ENCODE results near the gene TRH.
A peak's percentile ranks its signal among the peaks of the same experiment; 100 is the strongest.

The TRH gene, protein sequence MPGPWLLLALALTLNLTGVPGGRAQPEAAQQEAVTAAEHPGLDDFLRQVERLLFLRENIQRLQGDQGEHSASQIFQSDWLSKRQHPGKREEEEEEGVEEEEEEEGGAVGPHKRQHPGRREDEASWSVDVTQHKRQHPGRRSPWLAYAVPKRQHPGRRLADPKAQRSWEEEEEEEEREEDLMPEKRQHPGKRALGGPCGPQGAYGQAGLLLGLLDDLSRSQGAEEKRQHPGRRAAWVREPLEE

GRCh38 chr3:129974564-129974832, at the start of gene TRH:
TRH (plus strand) TSS chr3:129974720; CDS start chr3:129975817, 1,097 bp downstream.
- DNase-seq (ENCODE audit: insufficient read length, low spot score) (no peak), FAIRE-seq (no peak)
- TF ChIP-seq POLR2A (IDR thresholded peaks at IDR 0.05; ENCODE audit: low read depth, low read length), result no peak

DNA sequence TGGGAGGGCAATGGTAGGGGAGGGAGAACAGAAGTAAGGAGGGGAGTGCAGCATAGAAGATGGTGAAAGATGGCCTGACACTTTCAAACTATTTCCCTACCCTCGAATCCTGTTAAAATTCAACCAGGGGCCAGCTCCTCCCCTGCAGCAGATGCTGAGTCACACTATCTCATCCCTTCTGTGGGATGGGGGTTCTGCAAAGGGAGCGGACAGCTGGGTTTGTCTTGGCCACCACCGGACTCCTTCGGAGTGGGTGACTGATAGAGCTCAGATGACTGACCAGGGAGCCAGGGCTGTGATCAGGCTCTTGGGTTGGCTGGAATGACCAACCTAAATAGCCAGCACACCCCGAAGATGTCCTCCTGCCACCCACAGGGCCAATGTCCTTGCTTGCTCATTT, 47.4 kb upstream of the TRH start:
- DNase-seq (ENCODE audit: insufficient read length, low spot score), result no peak
- TF ChIP-seq POLR2A (IDR thresholded peaks at IDR 0.05; ENCODE audit: low read depth, low read length), result no peak
- no peak for FAIRE-seq

GRCh38 chr3:129929383-129929782, 45.1 kb upstream of the TRH start:
- no peak for TF ChIP-seq POLR2A (IDR thresholded peaks at IDR 0.05; ENCODE audit: low read depth, low read length)
- DNase-seq (ENCODE audit: insufficient read length, low spot score) (no peak), FAIRE-seq (no peak)

GRCh38 chr3:129933471-129933870, 41.0 kb upstream of the TRH start:
- no peak for TF ChIP-seq POLR2A (IDR thresholded peaks at IDR 0.05; ENCODE audit: low read depth, low read length)
- DNase-seq (ENCODE audit: insufficient read length, low spot score) (no peak), FAIRE-seq (no peak)

- FAIRE-seq, result no peak
- TF ChIP-seq POLR2A (IDR thresholded peaks at IDR 0.05; ENCODE audit: low read depth, low read length), result no peak
- peak; percentile 21 for DNase-seq (ENCODE audit: insufficient read length, low spot score)
These were observed 40.0 kb upstream of the TRH start for GRCh38 chr3:129934234-129935123.

DNA sequence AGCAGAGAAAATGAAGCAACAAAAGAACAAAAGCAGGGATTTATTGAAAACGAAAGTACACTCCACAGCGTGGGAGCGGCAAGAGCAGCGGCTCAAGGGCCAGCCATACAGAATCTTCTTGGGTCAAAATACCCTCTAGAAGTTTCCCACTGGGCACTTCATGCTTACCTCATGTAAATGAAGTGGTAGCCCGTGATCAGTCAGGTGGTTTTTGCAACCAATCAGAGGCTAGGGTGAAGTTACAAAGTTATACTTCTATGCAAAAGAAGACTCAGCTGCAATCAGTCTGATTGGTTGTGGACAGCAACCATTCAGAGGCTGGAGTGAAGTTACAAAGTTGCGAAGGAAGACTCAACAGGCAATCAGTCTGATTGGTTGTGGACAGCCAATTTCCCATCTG, 37.8 kb upstream of the TRH start:
- no peak for DNase-seq (ENCODE audit: insufficient read length, low spot score)
- no peak for TF ChIP-seq POLR2A (IDR thresholded peaks at IDR 0.05; ENCODE audit: low read depth, low read length)
- FAIRE-seq, result no peak

DNA sequence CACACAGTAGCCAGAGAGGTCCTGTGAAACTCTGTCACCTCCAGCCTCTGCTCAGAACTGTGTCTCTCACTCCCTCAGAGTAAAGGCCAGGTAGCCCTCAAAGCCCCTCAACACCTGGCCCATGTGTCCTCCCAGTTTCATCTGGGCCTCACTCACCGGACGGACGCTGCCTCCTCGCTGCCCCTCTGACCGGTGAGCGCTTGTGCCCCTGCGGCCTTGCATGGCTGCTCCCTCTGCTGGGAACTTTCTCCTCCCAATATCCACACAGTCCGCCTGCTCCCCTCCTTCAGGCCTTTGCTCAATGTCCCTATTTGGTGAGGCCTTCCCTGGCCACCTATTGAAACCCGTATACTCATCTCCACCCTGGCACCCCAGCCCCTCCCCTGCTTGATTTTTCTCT, 36.8 kb upstream of the TRH start:
- DNase-seq (ENCODE audit: insufficient read length, low spot score), result no peak
- FAIRE-seq, result no peak
- no peak for TF ChIP-seq POLR2A (IDR thresholded peaks at IDR 0.05; ENCODE audit: low read depth, low read length)

DNA sequence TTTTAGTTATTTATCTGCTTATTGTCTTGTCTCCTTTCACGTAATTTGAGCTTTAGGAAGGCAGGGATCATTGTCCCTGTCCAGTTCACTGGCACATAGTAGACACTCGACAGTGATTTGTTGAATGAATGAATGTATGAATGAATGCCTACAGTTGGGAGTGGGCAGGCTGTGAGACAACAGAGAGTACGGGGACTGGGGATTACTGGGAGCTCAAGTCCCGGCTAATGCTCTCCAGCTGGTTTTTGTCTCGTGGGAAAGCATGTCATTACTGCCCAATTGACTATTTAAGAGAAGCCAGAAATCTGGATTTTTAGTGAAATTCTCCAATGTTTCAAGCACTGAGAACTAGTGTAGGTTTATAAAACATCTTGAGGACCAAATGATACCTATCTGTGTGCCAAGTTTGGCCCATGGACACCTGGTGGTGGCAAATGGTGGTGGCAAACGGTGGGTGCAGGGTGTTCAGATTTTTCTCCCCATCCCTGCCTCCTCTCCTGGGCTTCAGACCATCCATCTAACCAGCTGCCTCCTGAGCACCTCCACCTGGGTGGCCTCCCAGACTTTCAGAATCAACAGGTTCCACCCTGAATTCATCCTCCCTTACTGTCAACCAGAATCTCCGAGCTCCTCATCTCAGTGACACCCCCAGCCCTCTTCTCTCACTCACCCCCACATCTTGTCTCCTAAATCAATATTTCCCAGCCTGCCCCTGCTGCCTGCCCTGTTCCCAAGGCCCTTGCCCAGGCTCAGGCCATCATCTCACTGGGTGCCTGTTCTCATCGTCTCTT, 36.2 kb upstream of the TRH start:
- no peak for TF ChIP-seq POLR2A (IDR thresholded peaks at IDR 0.05; ENCODE audit: low read depth, low read length)
- DNase-seq (ENCODE audit: insufficient read length, low spot score) (no peak), FAIRE-seq (no peak)

- no peak for TF ChIP-seq POLR2A (IDR thresholded peaks at IDR 0.05; ENCODE audit: low read depth, low read length)
- no peak for FAIRE-seq
These were observed 34.4 kb upstream of the TRH start for GRCh38 chr3:129940086-129940485.

DNA sequence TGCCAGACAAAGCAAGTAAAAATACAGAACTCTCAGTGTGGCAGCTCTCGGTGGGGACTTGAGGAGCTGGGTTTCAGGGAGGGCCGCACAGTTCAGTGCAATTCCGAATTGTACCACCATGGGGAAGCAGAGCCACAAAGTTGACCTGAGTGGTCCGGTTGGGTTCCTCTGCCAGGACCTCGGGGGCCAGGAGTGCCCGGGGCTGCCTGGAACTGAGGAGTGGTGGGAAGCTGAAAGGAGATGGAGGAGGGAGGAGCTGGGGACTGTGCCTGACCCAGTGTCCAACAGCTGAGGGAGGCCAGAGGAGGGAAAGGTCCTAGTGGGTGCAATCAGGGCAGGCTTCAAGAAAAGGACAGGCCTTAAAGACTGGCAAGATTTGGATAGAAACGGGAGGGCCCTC, 32.2 kb upstream of the TRH start:
- no peak for TF ChIP-seq POLR2A (IDR thresholded peaks at IDR 0.05; ENCODE audit: low read depth, low read length)
- DNase-seq (ENCODE audit: insufficient read length, low spot score) (peak; percentile 61), FAIRE-seq (no peak)

More at GRCh38 chr3:129940086-129940485, 34.4 kb upstream of the TRH start:
- DNase-seq (ENCODE audit: insufficient read length, low spot score), result no peak

DNA sequence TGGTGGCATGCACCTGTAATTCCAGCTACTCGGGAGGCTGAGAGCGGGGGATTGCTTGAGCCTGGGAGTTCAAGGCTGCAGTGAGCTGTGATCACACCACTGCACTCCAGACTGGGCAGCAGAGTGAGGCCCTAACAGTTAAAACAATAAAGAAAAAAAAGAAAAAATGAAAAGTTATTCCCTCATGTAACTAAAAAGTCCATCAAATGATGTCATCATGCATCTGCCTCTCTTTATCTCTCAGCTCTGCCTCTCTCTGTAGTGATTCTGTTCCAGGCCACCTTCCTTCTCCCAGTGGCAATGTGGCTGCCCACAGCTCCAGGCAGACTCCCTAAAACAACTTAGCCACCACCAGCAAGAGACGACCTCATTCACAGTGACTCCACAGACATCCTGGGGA, 31.5 kb upstream of the TRH start:
- no peak for FAIRE-seq

DNA sequence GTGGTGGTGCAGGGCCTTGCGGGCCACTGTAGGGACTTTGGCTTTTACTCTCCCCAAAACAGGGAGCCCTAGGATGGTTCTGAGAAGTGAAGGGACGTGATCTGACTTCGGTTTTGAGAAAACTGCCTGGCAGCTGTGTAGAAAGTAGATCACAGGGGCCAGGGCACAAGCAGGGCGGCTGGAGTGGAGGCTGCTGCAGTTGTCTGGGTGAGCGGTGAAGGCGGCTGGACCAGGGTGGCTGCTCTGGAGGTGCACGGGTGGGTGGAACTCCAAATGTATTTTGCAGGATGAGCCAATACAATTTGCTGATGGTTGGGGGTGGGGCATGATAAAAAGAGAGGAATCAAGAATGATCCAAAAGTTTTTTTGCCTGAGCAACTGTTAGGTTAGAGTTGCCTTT, 29.8 kb upstream of the TRH start:
- DNase-seq (ENCODE audit: insufficient read length, low spot score) (no peak), FAIRE-seq (no peak)
- TF ChIP-seq POLR2A (IDR thresholded peaks at IDR 0.05; ENCODE audit: low read depth, low read length), result no peak

More for the DNA sequence above, 31.5 kb upstream of the TRH start:
- no peak for DNase-seq (ENCODE audit: insufficient read length, low spot score)
- TF ChIP-seq POLR2A (IDR thresholded peaks at IDR 0.05; ENCODE audit: low read depth, low read length), result no peak

- no peak for TF ChIP-seq POLR2A (IDR thresholded peaks at IDR 0.05; ENCODE audit: low read depth, low read length)
- no peak for FAIRE-seq
- no peak for DNase-seq (ENCODE audit: insufficient read length, low spot score)
These were observed 26.8 kb upstream of the TRH start for GRCh38 chr3:129947538-129948240.
